ENCODE data around the gene TIAM2.

GRCh38 chr6:155170519-155170918 is 175.4 kb downstream of the TIAM2 start:
- TF ChIP-seq ARNT (IDR thresholded peaks at IDR 0.05) (no peak), SUZ12 (IDR thresholded peaks at IDR 0.05) (no peak), FOXM1 (IDR thresholded peaks at IDR 0.05; ENCODE audit: borderline replicate concordance) (no peak), PKNOX1 (IDR thresholded peaks at IDR 0.05) (no peak), BHLHE40 (IDR thresholded peaks at IDR 0.05; ENCODE audit: borderline replicate concordance) (no peak), SP1 (IDR thresholded peaks at IDR 0.05) (no peak), CTBP1 (IDR thresholded peaks at IDR 0.05; ENCODE audit: borderline replicate concordance) (no peak), FOXA1 (IDR thresholded peaks at IDR 0.05) (no peak), NFRKB (IDR thresholded peaks at IDR 0.05) (no peak), FOXK2 (IDR thresholded peaks at IDR 0.05) (no peak), HDGF (IDR thresholded peaks at IDR 0.05; ENCODE audit: borderline replicate concordance) (no peak)

All from HEK293T (cell line).